Mucosa of descending colon (tissue), 3 donors: ENCODE measurements around the gene MOB3A. TPM values are rescaled to one million over a fixed set of nuclear protein-coding genes. Genes with fewer than 3 reads are reported as not detected.

ENCODE experiments used
- ATAC-seq: fragments of 200-7000 bp; cut with Tn5 transposase; one replicate; pipeline ENCODE4 v1.9.1; 2020; ENCODE audit warnings: mild to moderate bottlenecking, moderate library complexity
- DNase-seq, 3 donors: peaks; one replicate each; pipeline ENCODE4 v3.0.0-alpha.2; 2020
- H3K36me3 ChIP-seq: fragments of 200-600 bp; one replicate; pipeline ENCODE4 v1.8.0; 2021; ENCODE audit warnings: low read depth, mild to moderate bottlenecking
- H3K4me1 ChIP-seq: fragments of 200-600 bp; one replicate; pipeline ENCODE4 v1.8.0; 2021; ENCODE audit warnings: low read depth, mild to moderate bottlenecking
- H3K4me3 ChIP-seq: fragments of 200-600 bp; one replicate; pipeline ENCODE4 v1.8.0; 2021; ENCODE audit warnings: mild to moderate bottlenecking
- H3K9me3 ChIP-seq: fragments of 200-600 bp; one replicate; pipeline ENCODE4 v1.8.0; 2021; ENCODE audit warnings: mild to moderate bottlenecking
- intact Hi-C, 2 donors: fragments of 100-400 bp; cut with DNase I in 1 of 2; cut with micrococcal nuclease in 1 of 2; formaldehyde crosslinking; loops; one replicate each; pipeline versions ENCODE4 v1.11.0 to v1.11.1; 2022; cut with DNase I, micrococcal nuclease
- total RNA-seq, 3 donors: library from RNA; stranded (reverse); fragmentation: NEBNext Ultra II Directional in 2 of 3; extraction: Animal tissue kit (Norgen Biotek cat#: 25700) in 2 of 3; gene quantifications; one replicate each; pipeline versions ENCODE4 v1.2.1 to v1.2.4, GENCODE V29; 2021 to 2023
- TF ChIP-seq, protein P1 (sequence below): fragments of 200-600 bp; IDR thresholded peaks from one replicate; pipeline ENCODE4 v1.8.0; 2022; ENCODE audit warnings: antibody characterized with exemption, mild to moderate bottlenecking
- donor health status: DM: no; HTN: no; CAD: no; lungs with moderate emphysema.
- donor health status: DM: no; HTN: no; CAD: no.
- donor health status: DM: no; HTN: yes; CAD: no.

Gene MOB3A
- total RNA-seq, 3 donors from 2014 or later, result 39.8 to 76.8 (median 43.7) TPM

DNA sequence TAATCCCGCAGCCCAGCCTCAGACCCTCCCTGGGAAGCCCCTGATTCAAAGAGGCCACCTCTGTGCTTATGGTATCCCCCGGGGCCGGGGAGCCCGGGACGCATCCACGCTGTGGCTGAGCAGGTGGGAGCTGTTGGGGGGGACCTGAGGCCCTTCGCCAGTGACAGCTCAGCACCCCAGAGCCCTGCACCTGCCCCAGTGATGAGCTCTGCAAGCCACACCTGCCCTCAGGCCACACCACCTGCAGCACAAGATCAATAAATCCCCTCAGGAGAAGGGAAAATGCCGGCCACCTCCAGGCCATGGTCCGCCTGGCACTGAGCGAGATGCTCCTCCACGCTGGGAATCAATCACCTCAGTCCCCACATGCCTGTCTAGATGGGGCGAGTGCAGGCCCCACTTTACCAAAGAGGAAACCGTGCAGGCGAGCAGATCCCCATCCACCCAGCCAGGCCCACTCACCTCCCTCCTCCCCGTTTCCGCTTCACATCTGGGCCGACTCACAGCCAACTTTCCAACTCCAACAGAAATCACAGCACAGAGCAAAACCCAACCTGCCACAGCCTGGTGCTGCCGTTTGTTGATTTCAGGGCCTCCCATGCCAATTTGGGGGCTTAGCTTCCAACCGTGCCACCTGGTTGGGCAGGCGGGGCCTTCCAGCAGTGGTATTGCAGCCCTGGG lies 12.8 kb downstream of the MOB3A start:
- no peaks in the 10 kb centered on the region for H3K9me3 ChIP-seq
- TF ChIP-seq, protein P1, sequence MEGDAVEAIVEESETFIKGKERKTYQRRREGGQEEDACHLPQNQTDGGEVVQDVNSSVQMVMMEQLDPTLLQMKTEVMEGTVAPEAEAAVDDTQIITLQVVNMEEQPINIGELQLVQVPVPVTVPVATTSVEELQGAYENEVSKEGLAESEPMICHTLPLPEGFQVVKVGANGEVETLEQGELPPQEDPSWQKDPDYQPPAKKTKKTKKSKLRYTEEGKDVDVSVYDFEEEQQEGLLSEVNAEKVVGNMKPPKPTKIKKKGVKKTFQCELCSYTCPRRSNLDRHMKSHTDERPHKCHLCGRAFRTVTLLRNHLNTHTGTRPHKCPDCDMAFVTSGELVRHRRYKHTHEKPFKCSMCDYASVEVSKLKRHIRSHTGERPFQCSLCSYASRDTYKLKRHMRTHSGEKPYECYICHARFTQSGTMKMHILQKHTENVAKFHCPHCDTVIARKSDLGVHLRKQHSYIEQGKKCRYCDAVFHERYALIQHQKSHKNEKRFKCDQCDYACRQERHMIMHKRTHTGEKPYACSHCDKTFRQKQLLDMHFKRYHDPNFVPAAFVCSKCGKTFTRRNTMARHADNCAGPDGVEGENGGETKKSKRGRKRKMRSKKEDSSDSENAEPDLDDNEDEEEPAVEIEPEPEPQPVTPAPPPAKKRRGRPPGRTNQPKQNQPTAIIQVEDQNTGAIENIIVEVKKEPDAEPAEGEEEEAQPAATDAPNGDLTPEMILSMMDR, result no peak
- H3K36me3 ChIP-seq, result peaks cover 2% of the 10 kb centered on the region
- DNase-seq, result peak in 1 of 3 donors; percentile 82
- peaks cover 6% of the 10 kb centered on the region for H3K4me1 ChIP-seq
- peak; percentile 45 for ATAC-seq
- no peak overlapping the region for H3K4me3 ChIP-seq
- intact Hi-C loops, result no loop called here

DNA sequence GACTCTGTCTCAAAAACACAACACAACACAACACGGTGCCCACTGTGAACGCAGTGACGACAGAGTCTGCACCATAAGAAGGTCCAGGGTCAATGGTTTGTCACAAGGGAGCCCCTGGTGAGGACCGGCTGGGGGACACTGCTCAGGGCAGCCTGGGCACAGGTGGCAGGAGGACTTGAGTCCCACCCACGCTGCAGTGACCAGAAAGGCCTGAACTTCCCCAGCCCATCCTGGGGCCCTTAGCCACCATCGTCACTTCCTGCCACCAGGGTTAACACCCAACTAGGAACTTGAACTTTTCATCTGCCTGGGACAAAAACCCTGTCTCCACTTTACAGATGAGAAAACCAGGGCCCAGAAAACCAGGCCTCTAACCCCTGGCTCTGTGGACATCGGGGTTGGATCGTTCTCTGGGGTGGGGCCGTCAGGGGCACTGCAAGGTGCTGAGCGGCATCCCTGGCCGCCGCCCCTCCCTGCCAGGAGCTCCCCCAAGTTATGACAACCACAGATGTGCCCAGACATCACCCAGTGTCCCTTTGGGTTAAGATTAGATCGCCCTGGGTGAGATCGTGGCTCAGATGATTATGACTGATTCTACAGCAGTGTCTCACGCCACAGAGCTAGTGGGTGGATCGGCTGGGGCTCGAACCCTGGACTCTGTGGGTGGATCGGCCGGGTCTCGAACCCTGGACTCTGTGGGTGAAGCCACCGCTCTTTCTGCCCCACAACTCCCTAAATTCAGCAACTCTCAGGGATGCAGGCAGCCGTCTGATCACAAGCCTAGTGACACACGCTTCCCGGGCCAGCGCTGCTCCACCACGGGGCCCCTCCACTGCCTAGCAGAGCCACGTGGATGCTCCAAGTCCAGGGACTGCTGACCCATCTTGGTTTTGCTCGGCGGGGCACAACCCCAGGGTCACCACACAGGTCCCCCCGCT lies 14.0 kb downstream of the MOB3A start:
- Histone ChIP-seq H3K4me1 (no peaks in the 10 kb centered on the region), H3K36me3 (peaks cover 13% of the 10 kb centered on the region), H3K9me3 (no peaks in the 10 kb centered on the region), H3K4me3 (no peak overlapping the region)
- ATAC-seq (peak; percentile 48), DNase-seq (peak in 2 of 3 donors; percentile 52 to 79)
- TF ChIP-seq, protein P1, result no peak
- intact Hi-C loops, result no loop called here

DNA sequence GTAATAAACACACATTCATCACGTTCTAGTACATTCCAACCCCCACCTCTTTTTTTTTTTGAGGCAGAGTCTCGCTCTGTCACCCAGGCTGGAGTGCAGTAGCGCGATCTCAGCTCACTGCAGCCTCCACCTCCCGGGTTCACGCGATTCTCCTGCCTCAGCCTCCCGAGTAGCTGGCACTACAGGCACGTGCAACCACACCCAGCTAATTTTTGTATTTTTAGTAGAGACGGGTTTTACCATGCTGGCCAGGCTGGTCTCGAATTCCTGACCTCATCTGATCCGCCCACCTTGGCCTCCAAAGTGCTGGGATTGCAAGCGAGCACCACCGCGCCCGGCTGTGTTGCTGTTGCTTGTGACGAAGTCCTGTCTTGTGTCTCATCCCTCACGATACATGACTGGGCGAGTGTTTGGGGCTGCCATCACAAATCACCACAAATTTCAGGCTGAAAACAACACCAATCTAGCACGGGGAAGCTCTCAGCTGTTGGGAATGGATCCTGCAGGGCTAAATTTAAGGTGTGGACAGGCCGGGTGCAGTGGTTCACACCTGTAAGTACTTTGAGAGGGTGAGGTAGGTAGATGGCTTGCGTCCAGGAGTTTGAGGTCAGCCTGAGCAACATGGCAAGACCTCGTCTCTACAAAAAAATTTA lies 15.7 kb downstream of the MOB3A start:
- peaks cover 20% of the 10 kb centered on the region for H3K36me3 ChIP-seq
- ATAC-seq (no peak), DNase-seq (peak in 1 of 3 donors; percentile 46)
- TF ChIP-seq, protein P1, result no peak
- H3K4me3 ChIP-seq, result no peak overlapping the region
- H3K9me3 ChIP-seq, result no peaks in the 10 kb centered on the region
- no peaks in the 10 kb centered on the region for H3K4me1 ChIP-seq
- intact Hi-C loops, result no loop called here

DNA sequence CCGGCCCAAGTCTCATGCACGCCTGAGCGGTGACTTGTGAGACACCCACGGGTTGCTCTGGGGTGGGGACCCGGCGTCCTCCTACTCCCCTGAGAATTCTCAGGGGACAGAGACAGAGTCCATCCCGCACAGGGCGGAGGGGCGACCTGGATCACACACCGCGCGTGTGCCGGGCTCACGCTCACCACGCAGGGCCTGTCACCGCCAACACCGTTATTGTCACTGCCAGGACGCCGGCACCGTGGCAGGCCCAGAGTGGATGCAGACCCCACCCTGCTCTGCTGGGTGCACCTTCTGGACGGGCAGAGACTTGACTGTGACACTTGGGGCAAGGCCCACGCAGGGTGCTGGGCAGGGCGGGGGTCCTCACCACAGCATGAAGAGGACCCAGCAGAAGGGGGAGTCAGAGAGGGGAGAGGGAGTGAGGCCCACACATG lies 16.2 kb downstream of the MOB3A start:
- TF ChIP-seq, protein P1, result no peak
- no peak overlapping the region for H3K4me3 ChIP-seq
- intact Hi-C loops, result loop anchor here in 1 of 2 donors (10.0 kb wide), 1 partner anchor 155 kb away; no protein-coding TSS in a partner anchor
- peaks cover 20% of the 10 kb centered on the region for H3K36me3 ChIP-seq
- no peaks in the 10 kb centered on the region for H3K9me3 ChIP-seq
- DNase-seq (peak in 1 of 3 donors; percentile 53), ATAC-seq (no peak)
- H3K4me1 ChIP-seq, result no peaks in the 10 kb centered on the region

DNA sequence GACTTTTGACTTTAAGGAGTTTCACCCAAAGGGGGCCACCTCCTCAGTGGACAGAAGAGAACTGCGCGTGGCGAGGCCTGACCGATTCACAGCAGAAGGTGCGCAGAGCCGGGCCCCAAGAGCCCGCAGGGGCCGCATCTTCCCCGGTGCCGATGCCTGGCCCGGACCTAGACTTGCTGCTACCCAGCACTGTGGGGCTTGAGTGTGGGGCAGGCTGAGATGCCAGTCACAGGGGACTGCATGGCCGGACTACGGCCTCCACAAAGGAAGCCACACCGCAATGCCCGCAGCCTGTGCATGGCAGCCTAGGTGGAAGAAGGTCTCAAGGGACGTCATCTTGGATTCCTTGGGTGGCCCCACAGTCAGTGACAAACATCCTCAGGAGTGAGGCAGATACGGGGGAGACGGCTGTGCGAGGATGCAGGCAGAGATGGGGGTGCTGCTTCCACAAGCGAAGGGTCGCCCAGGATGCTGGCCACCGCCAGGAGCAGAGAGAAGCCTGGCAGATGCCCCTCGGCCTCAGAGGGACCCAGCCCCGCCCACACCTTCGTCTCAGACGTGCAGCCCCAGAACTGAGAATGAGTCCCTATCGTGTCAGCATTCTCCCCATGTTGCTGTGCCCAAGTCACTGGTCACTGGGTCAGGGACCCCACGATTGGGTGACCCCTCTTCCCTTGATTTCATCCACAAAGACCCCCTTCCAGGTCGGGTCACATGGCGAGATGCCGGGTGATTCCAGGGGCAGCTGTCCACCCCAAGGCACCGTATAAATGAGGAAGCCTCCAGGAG lies 16.9 kb downstream of the MOB3A start:
- TF ChIP-seq, protein P1, result no peak
- ATAC-seq, result no peak
- DNase-seq, result no peak
- Histone ChIP-seq H3K4me1 (no peaks in the 10 kb centered on the region), H3K36me3 (peaks cover 20% of the 10 kb centered on the region), H3K4me3 (no peak overlapping the region), H3K9me3 (no peaks in the 10 kb centered on the region)
- intact Hi-C loops, result loop anchor here in 1 of 2 donors (10.0 kb wide), 1 partner anchor 154 kb away; no protein-coding TSS in a partner anchor
